KG1 (cell line): ENCODE results near the gene YWHAQ.

Experiments
- DNase-seq: peaks from one replicate; lab custom pipeline; 2025; lab: John Stamatoyannopoulos, UW

The YWHAQ gene

GRCh38 chr2:9655441-9656269 lies 24.9 kb upstream of the YWHAQ start:
- no peak for DNase-seq

- DNase-seq, result no peak
Measured at GRCh38 chr2:9654452-9655100, 23.8 kb upstream of the YWHAQ start.

- DNase-seq, result no peak
Measured at GRCh38 chr2:9653485-9654271, 22.9 kb upstream of the YWHAQ start.

GRCh38 chr2:9652898-9653479 lies 22.2 kb upstream of the YWHAQ start:
- DNase-seq, result no peak

- DNase-seq, result no peak
Measured at GRCh38 chr2:9652267-9652666, 21.5 kb upstream of the YWHAQ start.

GRCh38 chr2:9650119-9650821 lies 19.5 kb upstream of the YWHAQ start:
- DNase-seq, result no peak

GRCh38 chr2:9649261-9649660 lies 18.5 kb upstream of the YWHAQ start:
- DNase-seq, result no peak

- DNase-seq, result no peak
Measured at GRCh38 chr2:9648821-9649220, 18.0 kb upstream of the YWHAQ start.

GRCh38 chr2:9647884-9648283 lies 17.1 kb upstream of the YWHAQ start:
- DNase-seq, result no peak

GRCh38 chr2:9646196-9647030 lies 15.6 kb upstream of the YWHAQ start:
- DNase-seq, result no peak

GRCh38 chr2:9644603-9645002 lies 13.8 kb upstream of the YWHAQ start:
- DNase-seq, result no peak

GRCh38 chr2:9644021-9644420 lies 13.2 kb upstream of the YWHAQ start:
- no peak for DNase-seq

- no peak for DNase-seq
Measured at GRCh38 chr2:9641641-9642040, 10.8 kb upstream of the YWHAQ start.

GRCh38 chr2:9640403-9641104 lies 9.8 kb upstream of the YWHAQ start:
- no peak for DNase-seq

- DNase-seq, result no peak
Measured at GRCh38 chr2:9639740-9640343, 9.0 kb upstream of the YWHAQ start.

- DNase-seq, result no peak
Measured at GRCh38 chr2:9639000-9639602, 8.3 kb upstream of the YWHAQ start.

GRCh38 chr2:9638532-9638931 lies 7.7 kb upstream of the YWHAQ start:
- DNase-seq, result no peak

GRCh38 chr2:9637330-9637729 lies 6.5 kb upstream of the YWHAQ start:
- DNase-seq, result no peak

GRCh38 chr2:9634133-9634532 lies 3.3 kb upstream of the YWHAQ start:
- DNase-seq, result no peak
